ENCODE results near the gene MYO18B. TPM values are rescaled to one million over a fixed set of nuclear protein-coding genes. Genes with fewer than 3 reads are reported as not detected.

The MYO18B gene
- total RNA-seq, 1 experiment from 2014 or later = 0.24 TPM

DNA sequence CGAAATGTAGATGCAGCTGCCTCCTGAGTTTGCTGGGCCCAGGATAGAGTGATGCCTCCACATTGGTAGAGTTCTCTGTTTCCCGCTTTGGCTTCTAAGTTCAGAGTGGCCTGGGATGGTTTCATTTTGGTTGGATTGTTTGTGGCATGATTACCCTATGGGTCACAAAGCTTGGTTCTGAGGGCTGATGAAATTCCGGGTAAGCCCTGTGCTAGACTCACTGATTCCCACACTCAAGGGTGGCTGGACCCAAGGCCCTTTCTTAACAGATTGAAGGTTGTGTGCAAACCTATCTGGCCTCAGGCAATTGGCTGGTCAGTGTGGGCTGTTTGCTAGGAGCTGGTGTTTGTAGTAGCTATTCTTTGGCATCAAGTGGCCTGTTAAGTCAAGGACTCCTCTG, 158.4 kb downstream of the MYO18B start:
- no peak for DNase-seq (ENCODE audit: low read depth)

DNA sequence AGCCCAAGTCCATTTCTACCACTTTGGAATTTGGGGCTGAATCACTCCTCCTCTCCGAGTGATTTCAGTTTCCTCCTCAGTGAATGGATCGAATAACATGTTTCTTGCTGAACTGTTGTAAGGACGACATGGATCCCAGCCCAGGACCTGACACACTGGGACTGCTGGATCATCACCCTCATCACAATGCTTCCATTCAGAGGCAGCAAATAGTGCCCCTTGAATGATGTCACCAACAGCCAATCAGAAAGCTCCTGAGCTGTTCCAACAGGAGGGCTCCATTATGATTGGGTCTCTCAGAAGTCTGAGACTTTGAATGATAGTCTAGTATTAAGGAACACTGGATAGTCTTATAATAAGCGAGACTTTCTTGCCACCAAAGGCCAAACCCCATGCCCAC, 158.9 kb downstream of the MYO18B start:
- peak; percentile 22 for DNase-seq (ENCODE audit: low read depth)

GRCh38 chr22:25902402-25902801, 160.4 kb downstream of the MYO18B start:
- no peak for DNase-seq (ENCODE audit: low read depth)

DNA sequence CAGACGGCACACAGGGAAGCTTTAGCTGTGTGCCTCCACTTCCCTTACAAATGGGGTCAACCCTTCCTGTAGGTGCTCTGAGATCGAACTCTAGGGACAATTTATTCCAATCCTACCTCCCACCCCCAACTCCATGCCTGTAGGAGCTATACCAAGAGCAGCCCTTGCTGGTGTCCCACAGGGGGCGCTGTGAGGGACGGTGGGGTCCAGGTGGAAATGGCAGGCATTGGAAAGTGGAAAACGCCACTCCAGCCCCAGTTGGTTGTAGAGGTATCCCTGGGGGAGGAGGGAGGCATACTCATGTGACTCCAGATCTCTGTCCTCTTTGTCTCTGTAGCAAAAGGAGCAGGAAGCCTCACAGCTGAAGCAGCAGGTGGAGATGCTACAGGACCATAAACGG, 161.3 kb downstream of the MYO18B start:
- DNase-seq (ENCODE audit: low read depth) = no peak

- DNase-seq (ENCODE audit: low read depth) = no peak
Measured at GRCh38 chr22:25908212-25908611, 166.2 kb downstream of the MYO18B start.

DNA sequence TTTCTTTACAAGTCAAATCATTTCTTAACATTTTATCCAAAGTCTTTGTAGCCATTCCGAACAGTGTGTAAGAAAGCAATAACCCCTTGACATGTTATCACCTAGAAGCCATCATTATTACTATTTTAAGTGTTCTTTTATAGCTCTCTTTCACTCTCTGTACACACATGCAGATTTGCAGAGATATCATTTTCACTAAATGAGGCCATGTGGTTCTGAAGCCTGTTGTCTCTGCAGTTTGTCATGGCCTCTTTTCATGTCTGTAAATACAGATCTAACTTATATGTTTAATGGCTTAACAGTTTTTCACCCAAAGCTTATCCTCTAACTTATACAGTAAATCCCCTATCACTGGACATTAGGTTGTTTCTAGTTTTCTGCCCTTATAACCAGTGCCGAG, 166.8 kb downstream of the MYO18B start:
- no peak for DNase-seq (ENCODE audit: low read depth)

GRCh38 chr22:25909614-25910387, 167.8 kb downstream of the MYO18B start:
- no peak for DNase-seq (ENCODE audit: low read depth)

DNA sequence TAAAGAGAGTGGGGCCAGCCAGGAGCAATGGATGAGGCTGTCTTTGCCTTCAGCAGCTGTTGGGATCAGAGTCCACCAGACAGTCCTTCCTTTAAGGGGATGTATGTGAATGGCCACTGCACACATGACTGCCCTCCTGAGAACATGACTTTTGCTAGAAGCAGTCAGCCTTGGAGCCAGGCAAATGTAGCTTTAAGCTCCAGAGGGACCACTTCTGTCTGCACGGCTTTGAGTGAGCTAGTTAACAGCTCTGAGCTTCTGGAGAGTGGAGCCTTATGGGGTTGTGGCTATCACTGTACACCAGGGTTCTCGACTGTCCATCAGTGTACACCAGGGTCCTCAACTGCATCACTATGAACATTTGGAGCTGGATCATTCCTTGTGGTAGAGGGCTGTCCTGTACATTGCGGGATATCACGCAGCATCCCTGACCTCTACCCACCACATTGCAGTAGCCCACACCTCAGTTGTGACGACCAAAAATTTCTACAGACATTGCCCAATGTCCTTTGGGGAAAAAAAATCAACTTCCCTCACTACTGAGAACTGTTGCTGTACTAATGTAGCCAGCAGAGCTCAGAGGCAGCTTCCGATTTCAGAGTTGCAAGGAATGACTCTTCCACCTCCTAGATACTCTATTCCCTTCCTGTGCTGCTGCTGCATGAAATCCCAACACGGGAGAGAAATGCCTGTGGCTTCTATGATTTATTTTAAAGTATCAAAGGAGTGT, 169.4 kb downstream of the MYO18B start:
- no peak for DNase-seq (ENCODE audit: low read depth)

- DNase-seq (ENCODE audit: low read depth) = no peak
Measured at GRCh38 chr22:25919452-25919851, 177.5 kb downstream of the MYO18B start.

GRCh38 chr22:25922141-25922540, 180.2 kb downstream of the MYO18B start:
- DNase-seq (ENCODE audit: low read depth) = no peak

GRCh38 chr22:25923914-25924313, 181.9 kb downstream of the MYO18B start:
- no peak for DNase-seq (ENCODE audit: low read depth)

DNA sequence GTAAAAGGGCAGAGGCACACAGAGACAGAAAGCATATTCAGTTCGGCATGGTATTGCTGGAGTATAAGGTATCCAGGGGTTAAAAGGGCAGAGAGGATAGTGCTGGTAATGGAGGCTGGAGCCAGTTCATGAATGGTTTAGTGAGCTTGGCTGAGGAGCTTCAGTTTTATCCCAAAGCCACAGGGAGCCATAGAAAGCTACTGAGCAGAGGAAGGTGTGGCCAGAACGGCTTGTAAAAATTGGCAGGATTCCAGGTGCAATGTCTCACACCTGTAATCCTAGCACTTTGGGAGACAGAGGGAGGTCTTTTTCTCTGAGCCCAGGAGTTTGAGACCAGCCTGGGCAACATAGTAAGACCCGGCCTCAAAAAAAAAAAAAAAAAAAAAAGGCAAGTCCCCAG, 186.1 kb downstream of the MYO18B start:
- DNase-seq (ENCODE audit: low read depth) = no peak

DNA sequence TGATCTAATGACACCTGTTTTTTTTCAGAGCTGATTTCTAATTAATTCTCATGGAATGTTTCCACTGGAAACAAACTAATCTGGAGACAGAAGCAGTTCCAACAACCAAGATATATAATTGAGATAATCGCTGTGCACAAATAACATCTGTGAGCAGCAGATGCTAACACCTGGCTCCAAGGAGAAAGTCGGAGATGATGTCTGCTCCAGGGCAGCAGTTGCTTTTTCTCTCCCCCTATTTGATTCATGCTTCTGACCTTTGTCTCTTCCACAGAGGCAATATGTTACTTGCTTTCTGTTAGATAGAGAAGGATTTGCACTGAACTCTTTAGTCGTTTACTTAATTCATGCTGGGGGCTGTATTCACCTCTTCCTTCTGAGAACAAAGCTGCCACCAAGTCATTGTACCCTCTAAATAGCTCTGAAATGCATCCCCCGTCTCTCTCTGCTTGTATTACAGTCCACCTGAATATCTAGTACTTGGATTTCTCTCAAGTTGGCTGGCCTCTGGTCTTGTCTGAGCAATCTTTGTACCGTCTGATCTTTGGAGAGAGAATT, 187.4 kb downstream of the MYO18B start:
- no peak for DNase-seq (ENCODE audit: low read depth)

- DNase-seq (ENCODE audit: low read depth) = no peak
Measured at GRCh38 chr22:25930083-25930482, 188.1 kb downstream of the MYO18B start.

DNA sequence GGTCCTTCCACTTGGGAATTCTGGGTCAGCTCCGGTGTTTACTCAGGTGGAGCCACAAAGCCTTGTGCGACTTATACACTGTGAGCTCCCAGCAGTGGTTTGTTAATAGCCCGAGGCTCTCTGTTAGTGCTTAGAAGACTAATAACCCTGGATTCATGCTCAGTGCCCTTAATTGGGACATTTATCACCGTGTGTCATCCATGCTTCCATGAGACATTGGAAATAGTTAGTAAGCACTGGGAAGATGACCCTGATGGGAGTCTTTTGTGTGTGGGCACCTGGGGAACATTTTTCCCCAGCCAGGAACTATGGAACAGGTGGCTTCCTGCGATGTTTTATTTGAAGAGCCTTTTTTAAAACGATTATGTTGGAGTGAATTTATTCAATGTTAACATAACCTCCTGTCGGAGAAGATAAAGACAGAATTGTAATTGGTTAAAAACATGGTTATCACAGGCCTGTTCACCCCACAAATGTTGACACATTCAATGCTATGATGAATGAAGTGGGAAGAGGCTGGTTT, 188.9 kb downstream of the MYO18B start:
- DNase-seq (ENCODE audit: low read depth) = peak; percentile 15

GRCh38 chr22:25933158-25933788, 191.3 kb downstream of the MYO18B start:
- DNase-seq (ENCODE audit: low read depth) = no peak

DNA sequence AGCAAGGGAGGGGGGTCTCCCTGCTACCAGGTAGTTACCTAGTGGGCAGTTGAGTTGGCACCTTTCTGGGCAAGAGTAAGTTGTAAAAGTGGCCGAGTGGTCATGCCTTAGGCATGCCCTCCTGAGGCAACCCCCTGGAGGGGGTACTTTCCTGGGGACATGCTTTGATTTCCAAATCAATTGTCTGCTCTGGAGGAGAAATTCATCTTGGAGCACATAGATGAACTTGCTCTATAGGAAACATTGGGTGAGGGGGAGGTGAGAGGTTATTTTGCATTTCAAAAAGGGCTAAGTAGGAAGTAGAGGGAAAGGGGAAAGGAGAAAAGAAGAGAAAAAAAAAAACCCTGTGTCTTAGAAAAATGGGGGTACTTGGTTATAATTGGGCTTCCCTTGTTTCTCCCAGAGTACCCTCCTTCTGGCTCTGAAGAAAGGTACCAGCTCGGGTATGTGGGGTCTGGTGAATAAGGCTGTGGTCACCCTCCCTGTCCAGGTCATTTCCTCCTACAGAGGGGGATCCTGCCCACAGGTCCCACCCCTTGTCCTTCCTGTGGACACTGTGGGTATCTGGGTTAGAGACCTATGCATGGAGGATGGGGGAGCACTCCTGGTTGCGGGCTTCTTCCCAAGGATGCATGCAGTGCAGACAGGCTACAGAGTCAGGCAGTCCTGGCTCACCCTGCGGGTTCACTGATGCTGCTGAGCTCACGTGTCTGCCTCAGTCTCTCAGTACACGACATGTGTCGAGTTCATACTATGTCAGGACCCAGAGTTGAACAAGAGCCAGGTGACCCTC, 193.5 kb downstream of the MYO18B start:
- no peak for DNase-seq (ENCODE audit: low read depth)

- no peak for DNase-seq (ENCODE audit: low read depth)
Measured at GRCh38 chr22:25938151-25938550, 196.2 kb downstream of the MYO18B start.

DNA sequence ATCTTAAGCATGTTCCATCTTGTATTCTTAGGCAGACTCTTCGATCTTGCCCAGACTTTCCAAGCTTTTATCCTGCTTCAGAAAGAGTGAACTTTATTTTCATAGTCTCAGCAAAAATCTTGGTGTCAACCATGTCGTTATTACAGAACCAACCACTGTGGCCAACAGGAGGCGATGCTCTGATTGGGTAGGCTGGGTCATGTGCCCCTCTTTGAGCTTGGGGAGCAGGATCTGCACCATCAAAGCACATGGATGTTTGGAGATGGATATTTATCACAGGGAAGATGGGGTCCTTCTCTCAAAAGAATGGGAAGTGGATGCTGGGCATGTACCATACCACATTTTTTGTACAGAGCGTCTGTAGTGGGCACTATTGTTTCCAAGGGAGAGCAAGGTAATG, 197.4 kb downstream of the MYO18B start:
- no peak for DNase-seq (ENCODE audit: low read depth)

DNA sequence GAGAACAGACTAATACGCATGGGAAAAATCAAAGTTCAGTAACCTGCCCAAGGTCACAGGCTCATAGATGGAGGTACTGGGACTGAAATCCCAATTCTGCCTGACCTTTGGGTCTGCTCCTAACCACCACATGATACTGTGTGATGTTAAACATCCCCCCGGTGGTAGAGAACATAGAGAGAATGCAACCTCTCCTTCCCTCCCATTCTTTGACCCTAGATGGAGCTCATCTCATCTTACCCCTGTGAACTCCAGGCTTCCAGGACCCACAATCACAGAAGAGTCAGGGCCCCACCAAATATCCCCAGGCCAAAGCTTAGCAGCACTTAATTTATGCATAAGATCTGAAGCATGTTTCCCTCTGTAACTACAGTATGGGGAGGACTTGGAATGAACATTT, 198.5 kb downstream of the MYO18B start:
- no peak for DNase-seq (ENCODE audit: low read depth)

- no peak for DNase-seq (ENCODE audit: low read depth)
Measured at GRCh38 chr22:25941365-25941960, 199.5 kb downstream of the MYO18B start.
